ENCODE results near the gene IGF2BP3.

IGF2BP3 gene

DNA sequence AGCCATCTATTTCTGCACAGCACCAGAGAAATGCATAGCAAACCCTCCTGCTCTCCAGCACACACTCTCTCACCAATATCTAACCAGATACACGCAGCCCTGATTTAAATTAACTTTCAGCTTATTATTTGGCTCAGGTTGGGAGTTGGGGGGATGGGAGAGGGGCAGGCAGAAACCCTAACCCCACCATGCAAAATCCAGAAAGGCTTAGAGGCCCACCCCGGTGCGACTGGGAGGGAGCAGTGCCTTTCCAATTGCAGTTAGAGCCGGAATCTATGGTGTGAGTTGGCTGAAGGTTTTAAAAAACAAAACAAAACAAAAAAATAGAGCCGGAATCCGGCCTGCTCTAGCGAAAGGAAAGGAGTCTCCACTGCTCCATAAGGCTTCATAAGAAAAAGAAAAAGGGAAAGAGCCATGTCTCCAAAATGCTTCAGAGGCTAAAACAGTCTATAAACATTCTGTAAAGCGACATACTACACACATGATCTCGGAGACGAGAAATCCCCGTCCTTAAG lies 2.9 kb downstream of the IGF2BP3 start:
- H3K4me3 ChIP-seq (ENCODE audit: low read depth, low read length) = peak overlapping the region; percentile 98

DNA sequence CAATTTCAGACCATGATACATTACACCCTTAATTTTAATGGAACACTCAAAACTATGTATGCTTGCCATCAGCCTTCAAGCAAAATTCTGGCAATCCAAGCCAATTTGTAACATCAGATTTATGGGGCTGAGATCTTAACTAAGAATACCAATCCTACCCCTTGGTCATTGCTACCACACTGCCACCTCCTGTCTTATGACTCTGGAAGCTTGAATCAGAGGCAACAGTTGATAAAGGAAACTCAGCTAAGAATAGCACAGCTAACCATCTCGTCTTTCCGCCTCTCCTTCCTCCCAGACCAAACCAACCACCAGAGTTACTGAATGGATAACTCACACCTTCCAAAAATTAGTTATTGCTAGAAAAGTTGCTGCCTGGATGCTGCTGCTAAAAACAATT lies 7.4 kb downstream of the IGF2BP3 start:
- no peak overlapping the region for H3K4me3 ChIP-seq (ENCODE audit: low read depth, low read length)
- TF ChIP-seq, protein P1, sequence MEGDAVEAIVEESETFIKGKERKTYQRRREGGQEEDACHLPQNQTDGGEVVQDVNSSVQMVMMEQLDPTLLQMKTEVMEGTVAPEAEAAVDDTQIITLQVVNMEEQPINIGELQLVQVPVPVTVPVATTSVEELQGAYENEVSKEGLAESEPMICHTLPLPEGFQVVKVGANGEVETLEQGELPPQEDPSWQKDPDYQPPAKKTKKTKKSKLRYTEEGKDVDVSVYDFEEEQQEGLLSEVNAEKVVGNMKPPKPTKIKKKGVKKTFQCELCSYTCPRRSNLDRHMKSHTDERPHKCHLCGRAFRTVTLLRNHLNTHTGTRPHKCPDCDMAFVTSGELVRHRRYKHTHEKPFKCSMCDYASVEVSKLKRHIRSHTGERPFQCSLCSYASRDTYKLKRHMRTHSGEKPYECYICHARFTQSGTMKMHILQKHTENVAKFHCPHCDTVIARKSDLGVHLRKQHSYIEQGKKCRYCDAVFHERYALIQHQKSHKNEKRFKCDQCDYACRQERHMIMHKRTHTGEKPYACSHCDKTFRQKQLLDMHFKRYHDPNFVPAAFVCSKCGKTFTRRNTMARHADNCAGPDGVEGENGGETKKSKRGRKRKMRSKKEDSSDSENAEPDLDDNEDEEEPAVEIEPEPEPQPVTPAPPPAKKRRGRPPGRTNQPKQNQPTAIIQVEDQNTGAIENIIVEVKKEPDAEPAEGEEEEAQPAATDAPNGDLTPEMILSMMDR (IDR thresholded peaks at IDR 0.05; ENCODE audit: insufficient read depth, low read depth, low read length, missing control alignments) = no peak
- no peak for DNase-seq (ENCODE audit: low read depth)

More for the DNA sequence above, 2.9 kb downstream of the IGF2BP3 start:
- TF ChIP-seq, protein P1 (IDR thresholded peaks at IDR 0.05; ENCODE audit: insufficient read depth, low read depth, low read length, missing control alignments) = no peak
- DNase-seq (ENCODE audit: low read depth) = no peak

DNA sequence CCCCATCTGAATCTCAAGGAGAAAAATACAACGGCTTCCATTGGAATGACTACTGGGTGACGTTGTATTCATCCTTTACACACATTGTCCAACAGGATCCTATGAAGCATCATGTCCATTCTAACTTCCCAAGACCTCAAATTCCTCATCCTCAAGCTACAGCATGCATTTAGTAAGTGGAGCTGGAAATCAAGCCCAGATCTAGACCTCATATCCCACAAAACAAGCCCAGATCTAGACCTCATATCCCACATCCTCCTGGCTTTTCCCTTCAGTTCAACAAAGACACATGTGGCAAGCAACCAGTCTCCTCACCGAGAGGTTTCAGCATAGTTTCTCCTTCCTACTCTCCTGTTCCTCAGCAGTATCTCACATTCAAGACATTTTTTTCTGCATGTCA lies 12.2 kb downstream of the IGF2BP3 start:
- H3K4me3 ChIP-seq (ENCODE audit: low read depth, low read length) = no peak overlapping the region
- DNase-seq (ENCODE audit: low read depth) = no peak
- TF ChIP-seq, protein P1 (IDR thresholded peaks at IDR 0.05; ENCODE audit: insufficient read depth, low read depth, low read length, missing control alignments) = no peak

DNA sequence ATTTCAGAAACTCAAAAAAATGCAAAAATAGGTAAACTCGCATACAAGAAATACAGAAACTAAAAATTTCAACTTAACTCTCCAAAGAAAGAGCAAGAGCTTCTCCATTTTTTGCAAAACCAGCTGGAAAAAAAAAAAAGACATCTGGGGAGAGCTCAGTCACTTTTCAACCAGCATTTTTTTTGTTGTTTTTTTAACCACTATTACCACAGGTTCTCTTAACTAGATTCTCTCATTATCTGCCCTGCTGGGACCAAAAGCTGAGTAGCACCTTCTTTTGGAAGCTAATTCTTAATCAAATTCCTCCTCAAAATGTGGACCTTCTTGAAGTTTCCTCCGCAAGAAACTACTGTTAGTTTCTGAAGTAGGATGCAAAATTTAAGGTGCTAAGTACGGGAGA lies 14.2 kb downstream of the IGF2BP3 start:
- TF ChIP-seq, protein P1 (IDR thresholded peaks at IDR 0.05; ENCODE audit: insufficient read depth, low read depth, low read length, missing control alignments) = no peak
- no peak overlapping the region for H3K4me3 ChIP-seq (ENCODE audit: low read depth, low read length)
- no peak for DNase-seq (ENCODE audit: low read depth)

DNA sequence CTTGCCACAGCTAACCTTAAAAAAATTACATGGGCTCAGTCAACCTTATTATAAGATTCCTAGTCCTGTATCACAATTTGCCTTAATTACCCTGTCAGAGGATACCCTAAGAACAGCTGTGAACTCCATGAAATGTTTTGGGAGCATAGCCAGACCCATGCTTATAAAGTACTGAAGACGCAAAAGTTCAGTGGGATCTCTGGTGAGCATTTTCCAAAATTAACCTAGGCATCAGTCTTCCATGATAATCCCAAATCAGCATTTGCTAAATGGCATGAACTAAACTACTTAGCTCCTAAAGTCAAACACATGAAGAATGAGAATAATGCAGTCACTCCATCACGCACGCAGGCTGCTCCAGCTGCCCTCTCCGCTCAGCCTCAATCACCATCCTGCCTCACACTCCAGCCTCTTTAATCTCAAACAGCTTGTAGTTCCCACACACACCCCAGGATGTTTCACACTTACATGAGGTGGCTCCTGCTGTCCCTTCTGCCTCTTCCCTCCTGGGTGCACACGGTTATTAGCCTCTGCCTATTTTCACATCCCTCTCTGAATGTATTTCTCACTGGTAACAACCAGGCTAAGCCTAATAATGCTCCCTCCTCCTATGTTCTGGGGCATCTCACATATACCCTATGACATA lies 15.3 kb downstream of the IGF2BP3 start:
- no peak for DNase-seq (ENCODE audit: low read depth)
- TF ChIP-seq, protein P1 (IDR thresholded peaks at IDR 0.05; ENCODE audit: insufficient read depth, low read depth, low read length, missing control alignments) = no peak
- H3K4me3 ChIP-seq (ENCODE audit: low read depth, low read length) = no peak overlapping the region

DNA sequence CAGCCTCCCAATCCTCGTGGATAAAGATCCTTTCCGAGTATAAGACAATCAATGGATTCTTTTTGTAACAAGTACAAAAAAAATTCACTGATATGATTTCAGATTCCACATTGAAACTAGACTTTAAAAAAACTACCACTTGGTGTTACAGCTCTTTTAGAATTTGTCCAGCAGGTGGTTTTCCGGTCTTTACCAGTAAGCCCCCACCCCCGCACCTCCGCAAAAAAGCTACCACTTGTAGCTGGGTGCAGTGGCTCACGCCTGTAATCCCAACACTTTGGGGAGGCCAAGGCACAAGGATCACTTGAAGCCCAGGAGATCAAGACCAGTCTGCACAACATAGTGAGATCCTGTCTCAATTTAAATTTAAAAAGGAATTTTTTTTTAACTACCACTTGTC lies 19.8 kb downstream of the IGF2BP3 start:
- TF ChIP-seq, protein P1 (IDR thresholded peaks at IDR 0.05; ENCODE audit: insufficient read depth, low read depth, low read length, missing control alignments) = peak; percentile 1
- H3K4me3 ChIP-seq (ENCODE audit: low read depth, low read length) = peak overlapping the region; percentile 1; the same call in 1 of the 2 replicates
- peak; percentile 51 for DNase-seq (ENCODE audit: low read depth)

DNA sequence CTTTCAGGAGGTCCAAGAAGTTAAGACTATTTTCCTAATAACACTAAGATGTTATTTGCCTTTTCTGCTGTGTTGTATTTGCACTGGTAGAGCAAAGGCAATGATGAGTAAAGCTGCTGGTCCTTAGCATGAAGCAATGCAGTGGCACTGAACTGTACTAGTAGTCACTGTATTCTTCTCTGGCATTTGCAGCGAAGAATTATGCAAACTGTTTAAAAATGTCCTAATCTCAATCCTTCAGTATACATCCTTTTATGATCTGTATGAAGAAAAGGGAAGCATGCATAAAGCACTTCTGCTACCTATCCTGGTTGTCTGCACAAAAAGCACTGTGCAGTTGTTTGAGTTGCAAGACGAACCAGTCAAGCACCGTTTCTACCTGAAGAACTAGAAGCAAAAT lies 20.4 kb downstream of the IGF2BP3 start:
- TF ChIP-seq, protein P1 (IDR thresholded peaks at IDR 0.05; ENCODE audit: insufficient read depth, low read depth, low read length, missing control alignments) = no peak
- no peak for DNase-seq (ENCODE audit: low read depth)
- H3K4me3 ChIP-seq (ENCODE audit: low read depth, low read length) = no peak overlapping the region

Data from GM12865 (cell line).